IMR-90 (cell line): Measurements from ENCODE around the gene HS3ST2.
"Not testable (repeated sequence)": the region's sequence is repeated elsewhere in the genome, so short reads cannot be mapped to it uniquely, and the experiment has no call there.

Experiments
- BHLHE40 ChIP-seq: fragments of 150-350 bp; IDR thresholded peaks from 2 replicates; pipeline ENCODE4 v1.6.1; 2016; ENCODE audit warnings: mild to moderate bottlenecking, low read depth, low read length
- CHD1 ChIP-seq: IDR thresholded peaks from 2 replicates; pipeline ENCODE4 v1.6.1; 2012; ENCODE audit warnings: low read depth, low read length, improper control_type of control experiment
- MAFK ChIP-seq: IDR thresholded peaks from 2 replicates; pipeline ENCODE4 v1.6.1; 2012; ENCODE audit warnings: low read depth, low read length, improper control_type of control experiment
- MAZ ChIP-seq: IDR thresholded peaks from 2 replicates; pipeline ENCODE4 v1.6.1; 2012; ENCODE audit warnings: low read depth, mild to moderate bottlenecking, low read length, improper control_type of control experiment, moderate library complexity, borderline replicate concordance
- MXI1 ChIP-seq: IDR thresholded peaks from 2 replicates; pipeline ENCODE4 v1.6.1; 2012; ENCODE audit warnings: low read depth, mild to moderate bottlenecking, low read length, moderate library complexity, borderline replicate concordance
- POLR2A ChIP-seq: IDR thresholded peaks from 2 replicates; pipeline ENCODE4 v1.6.1; 2012; ENCODE audit warnings: mild to moderate bottlenecking, low read depth, low read length
- RAD21 ChIP-seq: IDR thresholded peaks from 2 replicates; pipeline ENCODE4 v1.6.1; 2012; ENCODE audit warnings: low read length, improper control_type of control experiment
- RFX5 ChIP-seq: IDR thresholded peaks from 2 replicates; pipeline ENCODE4 v1.8.0; 2012; ENCODE audit warnings: low read depth, mild to moderate bottlenecking, low read length, moderate library complexity
- SMC3 ChIP-seq: fragments of 150-350 bp; IDR thresholded peaks from 2 replicates; pipeline ENCODE4 v1.6.1; 2016; ENCODE audit warnings: low read depth, mild to moderate bottlenecking, antibody characterized with exemption, low read length, moderate library complexity
- TF ChIP-seq, protein P1 (sequence below): conservative IDR thresholded peaks from 2 replicates; pipeline ENCODE4 v1.5.1; 2012; ENCODE audit warnings: mild to moderate bottlenecking, low read depth, low read length, improper control_type of control experiment
- TF ChIP-seq, protein P2 (sequence below): fragments of 150-350 bp; IDR thresholded peaks from 2 replicates; pipeline ENCODE4 v1.6.1; 2016; ENCODE audit warnings: low read depth, mild to moderate bottlenecking, low read length, moderate library complexity, borderline replicate concordance
- TF ChIP-seq, protein P3 (sequence below): fragments of 150-350 bp; IDR thresholded peaks from 2 replicates; pipeline ENCODE4 v1.6.1; 2017; ENCODE audit warnings: mild to moderate bottlenecking, antibody characterized with exemption, low read length, low read depth

DNA sequence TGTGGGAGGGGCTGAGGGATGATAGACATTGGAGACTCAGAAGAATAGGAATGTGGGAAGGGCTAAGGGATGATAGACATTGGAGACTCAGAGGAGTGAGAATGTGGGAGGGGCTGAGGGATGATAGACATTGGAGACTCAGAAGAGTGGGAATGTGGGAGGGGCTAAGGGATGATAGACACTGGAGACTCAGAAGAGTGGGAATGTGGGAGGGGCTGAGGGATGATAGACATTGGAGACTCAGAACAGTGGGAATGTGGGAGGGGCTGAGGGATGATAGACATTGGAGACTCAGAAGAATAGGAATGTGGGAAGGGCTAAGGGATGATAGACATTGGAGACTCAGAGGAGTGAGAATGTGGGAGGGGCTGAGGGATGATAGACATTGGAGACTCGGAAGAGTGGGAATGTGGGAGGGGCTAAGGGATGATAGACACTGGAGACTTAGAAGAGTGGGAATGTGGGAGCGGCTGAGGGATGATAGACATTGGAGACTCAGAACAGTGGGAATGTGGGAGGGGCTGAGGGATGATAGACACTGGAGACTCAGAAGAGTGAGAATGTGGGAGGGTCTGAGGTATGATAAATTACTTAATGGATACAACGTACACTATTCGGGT is 125.9 kb downstream of the HS3ST2 start:
- not testable (repeated sequence) for TF ChIP-seq RFX5, MAZ, POLR2A, CHD1, RAD21, SMC3, BHLHE40, MXI1, MAFK
- TF ChIP-seq, protein P1, sequence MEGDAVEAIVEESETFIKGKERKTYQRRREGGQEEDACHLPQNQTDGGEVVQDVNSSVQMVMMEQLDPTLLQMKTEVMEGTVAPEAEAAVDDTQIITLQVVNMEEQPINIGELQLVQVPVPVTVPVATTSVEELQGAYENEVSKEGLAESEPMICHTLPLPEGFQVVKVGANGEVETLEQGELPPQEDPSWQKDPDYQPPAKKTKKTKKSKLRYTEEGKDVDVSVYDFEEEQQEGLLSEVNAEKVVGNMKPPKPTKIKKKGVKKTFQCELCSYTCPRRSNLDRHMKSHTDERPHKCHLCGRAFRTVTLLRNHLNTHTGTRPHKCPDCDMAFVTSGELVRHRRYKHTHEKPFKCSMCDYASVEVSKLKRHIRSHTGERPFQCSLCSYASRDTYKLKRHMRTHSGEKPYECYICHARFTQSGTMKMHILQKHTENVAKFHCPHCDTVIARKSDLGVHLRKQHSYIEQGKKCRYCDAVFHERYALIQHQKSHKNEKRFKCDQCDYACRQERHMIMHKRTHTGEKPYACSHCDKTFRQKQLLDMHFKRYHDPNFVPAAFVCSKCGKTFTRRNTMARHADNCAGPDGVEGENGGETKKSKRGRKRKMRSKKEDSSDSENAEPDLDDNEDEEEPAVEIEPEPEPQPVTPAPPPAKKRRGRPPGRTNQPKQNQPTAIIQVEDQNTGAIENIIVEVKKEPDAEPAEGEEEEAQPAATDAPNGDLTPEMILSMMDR = not testable (repeated sequence)
- TF ChIP-seq, protein P2, sequence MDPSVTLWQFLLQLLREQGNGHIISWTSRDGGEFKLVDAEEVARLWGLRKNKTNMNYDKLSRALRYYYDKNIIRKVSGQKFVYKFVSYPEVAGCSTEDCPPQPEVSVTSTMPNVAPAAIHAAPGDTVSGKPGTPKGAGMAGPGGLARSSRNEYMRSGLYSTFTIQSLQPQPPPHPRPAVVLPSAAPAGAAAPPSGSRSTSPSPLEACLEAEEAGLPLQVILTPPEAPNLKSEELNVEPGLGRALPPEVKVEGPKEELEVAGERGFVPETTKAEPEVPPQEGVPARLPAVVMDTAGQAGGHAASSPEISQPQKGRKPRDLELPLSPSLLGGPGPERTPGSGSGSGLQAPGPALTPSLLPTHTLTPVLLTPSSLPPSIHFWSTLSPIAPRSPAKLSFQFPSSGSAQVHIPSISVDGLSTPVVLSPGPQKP = not testable (repeated sequence)
- TF ChIP-seq, protein P3, sequence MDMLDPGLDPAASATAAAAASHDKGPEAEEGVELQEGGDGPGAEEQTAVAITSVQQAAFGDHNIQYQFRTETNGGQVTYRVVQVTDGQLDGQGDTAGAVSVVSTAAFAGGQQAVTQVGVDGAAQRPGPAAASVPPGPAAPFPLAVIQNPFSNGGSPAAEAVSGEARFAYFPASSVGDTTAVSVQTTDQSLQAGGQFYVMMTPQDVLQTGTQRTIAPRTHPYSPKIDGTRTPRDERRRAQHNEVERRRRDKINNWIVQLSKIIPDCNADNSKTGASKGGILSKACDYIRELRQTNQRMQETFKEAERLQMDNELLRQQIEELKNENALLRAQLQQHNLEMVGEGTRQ = not testable (repeated sequence)
